ENCODE results near the gene CCNT1. TPM values are rescaled to one million over a fixed set of nuclear protein-coding genes. Genes with fewer than 3 reads are reported as not detected.

The CCNT1 gene
- total and polyA plus RNA-seq, 2 of the 4 experiments (the other 2 are of a cell fraction) = 9.0 to 74.0 TPM

- H2AK9ac ChIP-seq (replicated peaks; ENCODE audit: low read depth, low read length, poor library complexity) = no peak overlapping the region
- dilution Hi-C loops (cut with HindIII; ENCODE audit: low sequenced_read_pairs, unreplicated experiment) = no loop called here
- peak overlapping the region; percentile 32; the same call in 1 of the 2 replicates for H2AK5ac ChIP-seq (ENCODE audit: low read depth, low read length)
- peaks cover 18% of the 10 kb centered on the region; the same call in 1 of the 2 replicates for H4K20me1 ChIP-seq (ENCODE audit: insufficient read depth, low read length)
- H4K8ac ChIP-seq (ENCODE audit: low read depth in 2 of 2, low read length in 2 of 2) = peak overlapping the region; percentile 84 to 94
- peak overlapping the region; percentile 57; the same call in 1 of the 2 replicates for H3K9ac ChIP-seq (ENCODE audit: low read depth, low read length)
- TF ChIP-seq RCOR1 (IDR thresholded peaks at IDR 0.05; ENCODE audit: insufficient replicate concordance, low read length) (peak; percentile 78), MAFK (IDR thresholded peaks at IDR 0.05; ENCODE audit: low read depth, low read length) (no peak), POLR2A (IDR thresholded peaks at IDR 0.05; ENCODE audit: low read depth, low read length) (no peak), NFE2L2 (IDR thresholded peaks at IDR 0.05; ENCODE audit: low read depth, low read length) (no peak)
- H3K14ac ChIP-seq (replicated peaks; ENCODE audit: low read depth, low read length) = peak overlapping the region; percentile 10
- peaks cover 9% of the 10 kb centered on the region; the same call in 1 of the 2 replicates for H3K9me1 ChIP-seq (ENCODE audit: insufficient read depth, low read length)
- no CpG with 5 or more reads among the region's 21 CpGs for WGBS, 2 experiments (ENCODE audit: extremely low coverage in 2 of 2, insufficient read length in 1 of 2)
- ChIA-PET POLR2A (ENCODE audit: unreplicated experiment) (no interaction called here), CTCF (interaction anchor here (1.2 kb wide), 1 partner anchor 10 kb away, joined by 5 read pairs; a partner anchor contains a TSS)
- H3K56ac ChIP-seq (ENCODE audit: extremely low read depth, insufficient read depth, low read length) = peak overlapping the region; percentile 70; the same call in 1 of the 2 replicates
- DNase-seq = peak; percentile 4
- no peak; the same call in 1 of the 2 replicates for ATAC-seq (ENCODE audit: low read depth)
- in situ Hi-C loops (cut with MboI; ENCODE audit: low sequenced_read_pairs) = no loop called here
- 0 out of 3 replicates have a peak overlapping the region, but pooled peaks have one; percentile 66 for H2BK15ac ChIP-seq (ENCODE audit: low read depth, low read length)
- no peak overlapping the region for H3K18ac ChIP-seq (ENCODE audit: low read depth, low read length)
- no peak overlapping the region for H2BK20ac ChIP-seq (ENCODE audit: low read depth, low read length)
- peaks cover 3% of the 10 kb centered on the region; the same call in 1 of the 2 replicates for H3K4me1 ChIP-seq (ENCODE audit: control insufficient read depth, insufficient read depth, low read length)
- H2BK120ac ChIP-seq (ENCODE audit: low read depth, low read length) = 0 out of 2 replicates have a peak overlapping the region, but pooled peaks have one; percentile 16
- peak overlapping the region; percentile 46 for H3K27ac ChIP-seq (ENCODE audit: insufficient read depth, low read length)
- peak overlapping the region; percentile 50 for H2AFZ ChIP-seq (replicated peaks; ENCODE audit: low read length, poor library complexity)
- intact Hi-C loops (cut with micrococcal nuclease) = loop anchor here (1.0 kb wide), 1 partner anchor 94 kb away; no protein-coding TSS in a partner anchor
- H3K4me3 ChIP-seq (ENCODE audit: insufficient read depth, low read depth, low read length) = peak overlapping the region; percentile 69
- BruUV-seq (replicated peaks) = no TSS peak
- H3K4ac ChIP-seq (ENCODE audit: low read depth, low read length) = peak overlapping the region; percentile 57; the same call in 1 of the 2 replicates
- peaks cover 10% of the 10 kb centered on the region for H3K36me3 ChIP-seq (ENCODE audit: control insufficient read depth, insufficient read depth, low read length)
- peak overlapping the region; percentile 9 for H2BK5ac ChIP-seq (ENCODE audit: low read depth, low read length, poor library complexity, severe bottlenecking)
- H3K9me3 ChIP-seq (ENCODE audit: control insufficient read depth, insufficient read depth, low read length) = no peaks in the 10 kb centered on the region
- H3K23ac ChIP-seq (ENCODE audit: low read depth, low read length) = peak overlapping the region; percentile 88; the same call in 1 of the 2 replicates
- H4K91ac ChIP-seq (ENCODE audit: insufficient read depth, low read depth, low read length) = peak overlapping the region; percentile 59
- peak overlapping the region; percentile 62 for H3K4me2 ChIP-seq (ENCODE audit: low read depth, low read length)
- H3K79me1 ChIP-seq (ENCODE audit: low read depth in 1 of 2, low read length in 2 of 2) = peaks cover 7 to 32% of the 10 kb centered on the region in 2 experiments; a peak in 3 of 4 replicates
- no peaks in the 10 kb centered on the region for H3K27me3 ChIP-seq (ENCODE audit: control insufficient read depth, insufficient read depth, low read length)
- H4K5ac ChIP-seq (ENCODE audit: low read depth, low read length) = peak overlapping the region; percentile 39
Observed at GRCh38 chr12:48717252-48717695, 767 bp upstream of the CCNT1 start.
